Nephron (organoid): ENCODE data around the gene LCLAT1.

Source experiments
- H3K27ac Mint-ChIP-seq, 3 experiments: 2 replicates each; pipeline ENCODE4 v1.8.0; 2020; ENCODE audit warnings: mixed read lengths in 3 of 3, mild to moderate bottlenecking in 2 of 3, moderate library complexity in 1 of 3
- H3K27me3 Mint-ChIP-seq: 2 replicates; pipeline ENCODE4 v1.8.0; 2021; ENCODE audit warnings: low read depth, mild to moderate bottlenecking, moderate library complexity, mixed read lengths
- H3K36me3 Mint-ChIP-seq: 2 replicates; pipeline ENCODE4 v1.8.0; 2020; ENCODE audit warnings: low read depth, mixed read lengths
- H3K4me1 Mint-ChIP-seq: 2 replicates; pipeline ENCODE4 v1.8.0; 2020; ENCODE audit warnings: mixed read lengths
- H3K4me3 Mint-ChIP-seq, 3 experiments: 2 replicates each; pipeline ENCODE4 v1.8.0; 2020; ENCODE audit warnings: mild to moderate bottlenecking in 3 of 3, mixed read lengths in 3 of 3, moderate library complexity in 2 of 3
- H3K9me3 Mint-ChIP-seq: 2 replicates; pipeline ENCODE4 v1.8.0; 2020; ENCODE audit warnings: mixed read lengths
- TF ChIP-seq, protein P1 (sequence below), 3 experiments: fragments of 200-600 bp; sonication (generic); IDR thresholded peaks; one replicate each; pipeline ENCODE4 v1.5.0; 2021; ENCODE audit warnings: antibody characterized with exemption in 3 of 3; ENCODE audit not compliant: unreplicated experiment in 3 of 3

LCLAT1 gene

DNA sequence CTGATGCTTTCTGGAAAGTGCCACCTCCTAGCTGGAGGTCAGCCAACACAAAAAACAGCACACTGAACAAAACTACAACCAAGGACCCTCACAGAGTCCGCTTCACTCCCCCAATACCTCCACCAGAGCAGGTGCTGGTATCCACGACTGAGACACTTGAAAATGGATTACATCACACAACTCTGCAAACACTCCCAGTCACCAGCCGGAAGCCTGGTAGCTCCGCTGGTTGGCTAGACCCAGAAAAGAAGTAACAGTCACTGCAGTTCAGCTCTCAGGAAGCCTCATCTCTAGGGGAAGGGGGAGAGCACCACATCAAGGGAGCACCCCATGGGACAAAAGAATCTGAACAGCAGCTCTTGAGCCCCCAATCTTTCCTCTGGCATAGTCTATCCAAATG lies 175.4 kb downstream of the LCLAT1 start:
- no peak overlapping the region for H3K4me3 Mint-ChIP-seq
- H3K9me3 Mint-ChIP-seq = no peaks in the 10 kb centered on the region
- TF ChIP-seq, protein P1, sequence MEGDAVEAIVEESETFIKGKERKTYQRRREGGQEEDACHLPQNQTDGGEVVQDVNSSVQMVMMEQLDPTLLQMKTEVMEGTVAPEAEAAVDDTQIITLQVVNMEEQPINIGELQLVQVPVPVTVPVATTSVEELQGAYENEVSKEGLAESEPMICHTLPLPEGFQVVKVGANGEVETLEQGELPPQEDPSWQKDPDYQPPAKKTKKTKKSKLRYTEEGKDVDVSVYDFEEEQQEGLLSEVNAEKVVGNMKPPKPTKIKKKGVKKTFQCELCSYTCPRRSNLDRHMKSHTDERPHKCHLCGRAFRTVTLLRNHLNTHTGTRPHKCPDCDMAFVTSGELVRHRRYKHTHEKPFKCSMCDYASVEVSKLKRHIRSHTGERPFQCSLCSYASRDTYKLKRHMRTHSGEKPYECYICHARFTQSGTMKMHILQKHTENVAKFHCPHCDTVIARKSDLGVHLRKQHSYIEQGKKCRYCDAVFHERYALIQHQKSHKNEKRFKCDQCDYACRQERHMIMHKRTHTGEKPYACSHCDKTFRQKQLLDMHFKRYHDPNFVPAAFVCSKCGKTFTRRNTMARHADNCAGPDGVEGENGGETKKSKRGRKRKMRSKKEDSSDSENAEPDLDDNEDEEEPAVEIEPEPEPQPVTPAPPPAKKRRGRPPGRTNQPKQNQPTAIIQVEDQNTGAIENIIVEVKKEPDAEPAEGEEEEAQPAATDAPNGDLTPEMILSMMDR (IDR thresholded peaks at IDR 0.05; ENCODE audit: unreplicated experiment in 3 of 3) = no peak
- no peaks in the 10 kb centered on the region for H3K27me3 Mint-ChIP-seq
- H3K27ac Mint-ChIP-seq = no peak overlapping the region
- no peaks in the 10 kb centered on the region for H3K4me1 Mint-ChIP-seq
- peaks cover 36% of the 10 kb centered on the region for H3K36me3 Mint-ChIP-seq

DNA sequence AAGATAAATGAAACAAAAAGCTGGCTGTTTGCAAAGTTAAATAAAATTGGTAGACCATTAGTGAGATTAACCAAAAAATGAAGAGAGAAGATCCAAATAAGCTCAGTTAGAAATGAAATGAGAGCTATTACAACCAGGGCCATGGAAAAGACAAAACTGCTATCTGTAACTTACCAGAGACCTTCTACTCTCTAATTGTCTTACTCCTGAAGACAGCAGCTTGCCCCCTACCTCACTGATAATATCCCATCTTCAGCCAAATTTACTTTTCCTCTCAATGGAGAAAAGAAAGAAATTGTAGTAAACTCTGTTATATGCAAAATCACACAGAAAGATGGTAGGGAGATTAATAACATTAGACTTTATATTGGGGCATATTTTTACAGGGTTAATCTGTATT lies 178.2 kb downstream of the LCLAT1 start:
- TF ChIP-seq, protein P1 (IDR thresholded peaks at IDR 0.05; ENCODE audit: unreplicated experiment in 3 of 3) = no peak
- no peak overlapping the region for H3K4me3 Mint-ChIP-seq
- H3K27me3 Mint-ChIP-seq = no peaks in the 10 kb centered on the region
- peaks cover 31% of the 10 kb centered on the region for H3K36me3 Mint-ChIP-seq
- H3K27ac Mint-ChIP-seq = no peak overlapping the region
- H3K9me3 Mint-ChIP-seq = no peaks in the 10 kb centered on the region
- H3K4me1 Mint-ChIP-seq = peaks cover 5% of the 10 kb centered on the region

DNA sequence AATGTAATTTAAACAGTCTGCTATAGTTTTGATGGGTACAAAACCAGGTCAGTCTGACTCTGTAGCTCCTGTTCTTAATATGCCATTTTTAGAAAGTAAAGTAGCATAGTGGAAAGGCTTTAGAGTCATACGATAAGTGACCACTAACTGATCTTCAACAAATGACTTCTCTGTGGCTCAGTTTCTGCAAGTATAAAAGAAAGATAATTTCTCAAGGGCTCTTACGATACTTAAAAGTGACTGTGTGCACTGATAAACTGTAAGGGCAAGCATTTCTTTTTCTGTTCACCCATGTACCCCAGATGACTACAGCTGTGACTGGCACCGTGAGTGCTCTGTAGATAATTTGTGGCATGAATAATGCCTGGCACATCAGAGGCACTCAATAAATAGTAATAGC lies 178.7 kb downstream of the LCLAT1 start:
- H3K27ac Mint-ChIP-seq = no peak overlapping the region
- no peaks in the 10 kb centered on the region for H3K27me3 Mint-ChIP-seq
- peaks cover 31% of the 10 kb centered on the region for H3K36me3 Mint-ChIP-seq
- H3K4me3 Mint-ChIP-seq = no peak overlapping the region
- peaks cover 5% of the 10 kb centered on the region for H3K4me1 Mint-ChIP-seq
- TF ChIP-seq, protein P1 (IDR thresholded peaks at IDR 0.05; ENCODE audit: unreplicated experiment in 3 of 3) = no peak
- H3K9me3 Mint-ChIP-seq = no peaks in the 10 kb centered on the region

DNA sequence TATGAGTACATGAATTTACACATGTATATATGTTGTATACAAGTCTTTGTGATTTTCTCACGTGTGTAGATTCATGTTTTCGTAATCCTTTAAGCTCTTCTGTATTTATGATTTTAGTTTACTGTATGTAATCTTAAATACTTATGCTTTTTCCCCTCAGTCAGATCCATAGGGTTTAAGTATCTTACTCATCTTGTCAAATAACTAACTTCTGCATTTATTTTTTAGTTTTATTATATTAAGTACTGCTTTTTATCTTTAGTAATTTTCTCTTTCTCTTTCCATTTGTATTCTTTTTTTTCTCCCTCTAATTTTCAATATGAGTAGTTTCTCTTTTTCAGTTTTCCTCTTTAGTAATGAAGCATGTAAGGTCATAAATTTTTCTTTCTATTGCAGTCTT lies 179.4 kb downstream of the LCLAT1 start:
- Mint-ChIP-seq H3K4me1 (peaks cover 5% of the 10 kb centered on the region), H3K4me3 (no peak overlapping the region), H3K36me3 (peaks cover 24% of the 10 kb centered on the region), H3K9me3 (no peaks in the 10 kb centered on the region), H3K27ac (no peak overlapping the region), H3K27me3 (no peaks in the 10 kb centered on the region)
- TF ChIP-seq, protein P1 (IDR thresholded peaks at IDR 0.05; ENCODE audit: unreplicated experiment in 3 of 3) = no peak

DNA sequence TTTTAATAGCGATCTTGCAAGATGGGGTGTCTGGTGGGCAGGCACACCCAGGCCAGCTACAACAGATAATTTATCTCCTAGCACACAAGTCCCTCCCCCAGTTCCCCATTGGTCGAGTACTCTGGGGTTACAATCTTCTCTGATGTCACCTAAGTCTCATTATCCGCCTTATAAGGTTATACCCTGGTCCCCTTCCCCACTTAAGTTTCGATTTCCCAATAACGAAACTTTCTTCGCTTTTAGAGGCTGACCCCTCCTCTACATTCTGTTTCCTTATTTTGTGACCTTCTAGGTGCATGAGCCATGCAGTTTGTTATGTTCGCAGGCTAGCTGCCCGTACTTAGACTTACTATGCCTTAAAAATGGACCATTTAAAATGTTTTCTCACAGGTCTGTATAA lies 180.1 kb downstream of the LCLAT1 start:
- peaks cover 17% of the 10 kb centered on the region for H3K36me3 Mint-ChIP-seq
- H3K27me3 Mint-ChIP-seq = no peaks in the 10 kb centered on the region
- peaks cover 5% of the 10 kb centered on the region for H3K4me1 Mint-ChIP-seq
- no peak overlapping the region for H3K4me3 Mint-ChIP-seq
- TF ChIP-seq, protein P1 (IDR thresholded peaks at IDR 0.05; ENCODE audit: unreplicated experiment in 3 of 3) = no peak
- no peaks in the 10 kb centered on the region for H3K9me3 Mint-ChIP-seq
- H3K27ac Mint-ChIP-seq = no peak overlapping the region

DNA sequence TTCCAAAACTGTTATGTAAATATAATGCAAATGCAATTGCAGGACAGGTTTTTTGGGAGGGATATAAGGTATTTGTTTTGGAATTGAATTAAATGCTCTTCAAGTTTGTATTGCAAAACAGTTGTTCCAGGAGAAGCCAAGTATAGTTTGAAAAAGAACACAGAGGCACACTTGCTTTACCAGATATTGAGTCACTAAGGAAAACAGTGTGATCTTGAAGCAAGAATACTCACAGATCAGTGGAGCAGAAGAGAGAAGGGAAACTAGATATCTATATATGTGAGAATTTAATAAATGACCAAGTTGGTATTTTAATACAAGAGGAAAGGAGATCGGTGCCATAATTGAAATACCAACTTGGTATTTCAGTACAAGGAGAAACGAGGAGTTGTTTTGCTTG lies 181.3 kb downstream of the LCLAT1 start:
- TF ChIP-seq, protein P1 (IDR thresholded peaks at IDR 0.05; ENCODE audit: unreplicated experiment in 3 of 3) = no peak
- no peak overlapping the region for H3K4me3 Mint-ChIP-seq
- no peaks in the 10 kb centered on the region for H3K9me3 Mint-ChIP-seq
- peaks cover 5% of the 10 kb centered on the region for H3K4me1 Mint-ChIP-seq
- no peak overlapping the region for H3K27ac Mint-ChIP-seq
- no peaks in the 10 kb centered on the region for H3K27me3 Mint-ChIP-seq
- H3K36me3 Mint-ChIP-seq = peaks cover 9% of the 10 kb centered on the region
